ENCODE measurements around the gene ADAM33.

ADAM33 gene

DNA sequence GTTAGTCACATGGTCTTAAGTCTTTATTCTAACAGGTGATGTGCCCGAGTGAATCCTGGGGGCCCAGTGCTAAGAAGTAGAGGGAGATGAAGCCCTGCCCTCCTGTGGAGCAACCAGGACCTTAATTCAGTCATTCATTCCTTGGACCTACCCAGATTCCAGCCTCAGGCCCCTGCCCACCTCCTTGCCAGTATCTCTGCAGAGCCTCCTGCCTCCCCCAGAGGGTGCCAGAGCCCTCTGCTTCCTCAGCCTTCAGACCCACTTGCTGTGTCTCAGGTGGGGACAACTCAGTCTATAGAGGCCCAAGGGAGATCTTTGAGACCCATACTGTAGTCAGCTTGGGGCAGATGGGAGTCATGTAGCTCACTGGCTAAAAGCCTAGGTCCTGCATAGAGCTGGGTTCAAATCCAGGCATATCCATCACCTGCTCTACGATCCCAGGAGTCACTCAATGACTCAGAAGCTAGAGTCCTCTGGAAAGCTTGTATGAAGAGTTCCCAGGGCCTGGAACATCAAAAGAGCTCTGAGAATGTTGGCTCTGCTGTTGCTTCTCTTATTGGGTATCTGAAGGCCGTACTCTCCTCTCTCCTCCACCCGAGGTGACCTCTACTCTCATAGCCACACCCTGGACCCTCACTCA, 34.5 kb upstream of the ADAM33 start:
- DNase-seq (ENCODE audit: extremely low read depth, low read depth), result peak; percentile 10
- TF ChIP-seq, protein P1, sequence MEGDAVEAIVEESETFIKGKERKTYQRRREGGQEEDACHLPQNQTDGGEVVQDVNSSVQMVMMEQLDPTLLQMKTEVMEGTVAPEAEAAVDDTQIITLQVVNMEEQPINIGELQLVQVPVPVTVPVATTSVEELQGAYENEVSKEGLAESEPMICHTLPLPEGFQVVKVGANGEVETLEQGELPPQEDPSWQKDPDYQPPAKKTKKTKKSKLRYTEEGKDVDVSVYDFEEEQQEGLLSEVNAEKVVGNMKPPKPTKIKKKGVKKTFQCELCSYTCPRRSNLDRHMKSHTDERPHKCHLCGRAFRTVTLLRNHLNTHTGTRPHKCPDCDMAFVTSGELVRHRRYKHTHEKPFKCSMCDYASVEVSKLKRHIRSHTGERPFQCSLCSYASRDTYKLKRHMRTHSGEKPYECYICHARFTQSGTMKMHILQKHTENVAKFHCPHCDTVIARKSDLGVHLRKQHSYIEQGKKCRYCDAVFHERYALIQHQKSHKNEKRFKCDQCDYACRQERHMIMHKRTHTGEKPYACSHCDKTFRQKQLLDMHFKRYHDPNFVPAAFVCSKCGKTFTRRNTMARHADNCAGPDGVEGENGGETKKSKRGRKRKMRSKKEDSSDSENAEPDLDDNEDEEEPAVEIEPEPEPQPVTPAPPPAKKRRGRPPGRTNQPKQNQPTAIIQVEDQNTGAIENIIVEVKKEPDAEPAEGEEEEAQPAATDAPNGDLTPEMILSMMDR (IDR thresholded peaks at IDR 0.05; ENCODE audit: low read depth, low read length), result peak; percentile 89

DNA sequence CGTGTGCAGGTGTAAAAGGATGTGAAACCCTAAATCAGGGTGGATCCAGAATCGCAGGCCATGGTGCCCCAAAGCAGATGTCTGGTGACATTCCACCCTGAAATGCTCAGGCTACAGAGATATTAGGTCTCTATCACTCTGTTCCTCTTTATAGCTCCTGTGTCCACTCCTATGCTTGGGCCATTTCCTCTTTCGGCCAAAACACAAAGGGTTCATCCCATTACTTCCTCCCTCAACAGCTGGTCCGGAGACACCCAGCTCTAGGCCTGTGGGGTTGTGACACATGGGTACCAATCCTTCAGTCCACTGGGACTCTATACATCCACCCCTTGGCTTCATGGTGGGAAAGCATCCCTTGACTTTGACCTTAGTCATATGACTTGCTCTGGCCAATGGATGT, 32.3 kb upstream of the ADAM33 start:
- TF ChIP-seq, protein P1 (IDR thresholded peaks at IDR 0.05; ENCODE audit: low read depth, low read length), result no peak
- no peak for DNase-seq (ENCODE audit: extremely low read depth, low read depth)

DNA sequence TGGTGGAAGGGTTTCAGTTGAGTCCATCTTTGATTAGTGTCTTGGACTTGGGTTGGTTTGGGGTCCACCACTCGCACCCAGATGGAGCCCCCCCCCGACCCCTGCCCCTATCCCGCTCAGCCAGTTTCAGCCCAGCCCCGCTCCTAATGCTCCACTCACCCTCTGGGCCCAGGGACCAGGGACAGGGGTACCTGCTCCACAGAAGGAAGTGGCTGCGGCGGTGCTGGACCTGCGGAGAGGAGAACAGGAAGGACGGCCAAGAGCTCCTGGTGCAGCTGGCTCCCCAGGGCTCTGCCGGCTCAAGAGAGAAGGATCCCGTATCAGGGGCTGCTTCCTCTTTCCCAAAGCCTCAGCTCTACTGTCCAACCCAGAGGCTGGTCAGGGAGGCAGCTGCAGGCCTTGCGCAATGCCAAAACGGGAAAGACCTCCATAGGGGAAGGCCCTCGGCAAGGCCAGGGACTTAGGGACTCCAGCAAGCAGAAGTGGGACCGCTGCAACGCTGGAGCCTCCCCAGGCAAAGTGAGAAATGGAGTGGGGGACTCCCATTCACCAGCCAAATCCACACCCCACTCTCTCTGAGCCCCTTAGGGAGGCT, 30.6 kb upstream of the ADAM33 start, which contains the start of gene SIGLEC1:
TSS of gene SIGLEC1 (minus strand) at position 322 of the 595 bp plus-strand sequence. CDS start 5,472 bp downstream, outside the sequence.
- DNase-seq (ENCODE audit: extremely low read depth, low read depth), result no peak
- TF ChIP-seq, protein P1 (IDR thresholded peaks at IDR 0.05; ENCODE audit: low read depth, low read length), result no peak

DNA sequence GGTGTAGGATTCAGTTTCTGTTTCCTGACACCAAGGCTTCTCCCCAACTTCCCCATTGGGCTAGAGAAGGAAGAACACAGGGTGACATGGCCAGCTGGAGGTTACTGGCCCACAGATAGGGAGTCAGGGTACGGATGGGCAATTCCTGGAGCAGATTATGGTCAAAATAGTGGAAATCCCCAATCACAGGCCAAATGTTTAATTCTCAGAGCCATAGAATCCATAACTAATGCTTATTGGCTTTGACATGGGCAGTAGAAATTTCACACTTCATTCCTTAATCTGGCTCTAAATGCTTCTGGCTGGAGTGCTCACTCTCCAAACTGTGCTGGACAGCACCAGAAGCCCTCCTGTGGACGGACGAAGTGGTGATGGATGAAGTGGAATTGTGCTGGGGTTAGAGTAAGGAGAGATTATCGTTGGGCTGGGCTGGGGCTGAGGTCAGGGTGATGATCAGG, 29.7 kb upstream of the ADAM33 start:
- no peak for DNase-seq (ENCODE audit: extremely low read depth, low read depth)
- TF ChIP-seq, protein P1 (IDR thresholded peaks at IDR 0.05; ENCODE audit: low read depth, low read length), result no peak

DNA sequence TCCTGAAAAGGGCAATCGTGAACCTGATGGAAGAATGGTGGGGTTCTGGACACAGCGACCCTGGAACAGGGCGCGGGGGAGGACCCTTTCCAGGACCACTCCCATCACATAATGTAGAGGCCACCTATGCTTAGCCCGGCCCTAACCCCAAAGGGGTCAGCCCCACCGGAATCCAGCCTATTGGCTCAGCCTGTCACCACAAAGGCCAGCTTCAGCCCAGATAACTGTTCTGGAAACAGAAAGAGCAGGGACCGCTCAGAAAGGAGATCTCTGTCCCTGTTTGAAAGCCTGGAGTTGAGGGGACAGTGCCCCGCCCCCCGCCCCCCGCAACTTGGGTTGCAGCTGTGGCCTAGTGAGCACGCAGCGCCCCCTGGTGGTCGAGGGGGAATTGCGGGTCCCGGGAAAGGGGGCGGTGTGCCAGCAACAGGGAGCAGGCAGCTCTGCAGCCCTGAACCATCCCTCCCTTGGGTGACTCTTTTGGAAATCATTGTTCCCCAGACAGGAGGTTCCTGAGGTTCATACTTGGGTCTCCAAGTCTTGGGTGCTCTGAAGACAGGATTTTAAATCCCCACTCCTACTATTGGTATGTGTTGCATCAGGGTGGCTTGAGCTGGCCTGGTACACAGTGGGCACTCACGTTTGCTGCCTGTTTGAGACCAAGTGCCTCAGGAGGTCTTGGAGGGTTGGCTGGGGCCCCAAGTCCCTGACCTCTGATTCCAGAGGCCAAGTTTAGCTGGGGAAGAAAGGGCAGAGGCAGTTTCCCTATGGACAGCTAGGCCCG, 29.1 kb upstream of the ADAM33 start:
- TF ChIP-seq, protein P1 (IDR thresholded peaks at IDR 0.05; ENCODE audit: low read depth, low read length), result peak; percentile 90
- peak; percentile 14 for DNase-seq (ENCODE audit: extremely low read depth, low read depth)

DNA sequence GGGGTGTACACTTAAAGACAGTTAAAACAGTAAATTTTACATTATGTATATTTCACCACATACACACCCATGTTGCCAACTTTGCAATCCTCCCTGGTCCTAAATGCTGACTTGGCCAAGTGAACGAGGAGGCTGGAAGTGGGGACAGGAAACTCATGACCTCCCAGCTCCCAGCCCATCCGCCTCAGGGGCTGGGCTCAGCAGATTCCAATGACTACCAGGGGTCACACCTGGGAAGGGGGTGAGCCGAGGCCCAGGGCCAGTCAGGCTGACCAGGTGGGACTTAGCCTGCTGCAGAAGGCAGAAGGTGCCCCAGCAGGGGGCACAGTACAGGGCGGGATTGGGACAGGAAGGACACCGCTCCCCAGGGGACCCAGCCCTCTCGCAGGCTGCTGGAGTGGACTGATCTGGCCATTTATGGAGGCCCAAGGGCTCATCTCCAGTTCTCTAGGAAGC, 28.2 kb upstream of the ADAM33 start:
- DNase-seq (ENCODE audit: extremely low read depth, low read depth), result no peak
- TF ChIP-seq, protein P1 (IDR thresholded peaks at IDR 0.05; ENCODE audit: low read depth, low read length), result no peak

DNA sequence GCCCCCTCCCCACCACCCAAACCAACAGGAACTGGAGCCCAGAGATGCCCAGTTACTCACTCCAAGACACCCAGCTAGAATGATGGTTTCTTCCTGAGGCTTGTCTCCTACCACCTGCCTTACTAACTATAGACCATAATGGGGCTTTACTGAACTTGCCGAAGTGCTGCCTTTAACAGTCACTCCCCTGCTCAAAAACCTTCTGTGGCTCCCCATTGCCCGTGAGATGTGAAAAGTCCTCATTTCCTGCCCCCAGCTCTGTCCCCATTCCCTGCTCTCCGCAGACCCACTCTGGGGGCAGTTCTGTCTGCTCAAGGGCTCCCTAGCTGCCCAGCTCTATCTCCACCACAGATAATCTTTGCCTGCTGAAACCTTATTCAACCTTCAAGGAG, 25.7 kb upstream of the ADAM33 start:
- TF ChIP-seq, protein P1 (IDR thresholded peaks at IDR 0.05; ENCODE audit: low read depth, low read length), result no peak
- DNase-seq (ENCODE audit: extremely low read depth, low read depth), result no peak
